ENCODE data around the gene RADIL.
A peak's percentile ranks its signal among the peaks of the same experiment; 100 is the strongest.

RADIL gene

GRCh38 chr7:4849390-4849789 is 34.1 kb downstream of the RADIL start:
- DNase-seq = peak; percentile 58

- peak; percentile 15 for DNase-seq
These were observed 37.8 kb downstream of the RADIL start for GRCh38 chr7:4845740-4846142.

GRCh38 chr7:4842319-4843064 is 41.0 kb downstream of the RADIL start:
- DNase-seq = no peak

- DNase-seq = no peak
These were observed 41.7 kb downstream of the RADIL start for GRCh38 chr7:4841836-4842235.

GRCh38 chr7:4841007-4841784 is 42.3 kb downstream of the RADIL start:
- no peak for DNase-seq

- no peak for DNase-seq
These were observed 43.4 kb downstream of the RADIL start for GRCh38 chr7:4840079-4840501.

GRCh38 chr7:4838626-4839334 is 44.7 kb downstream of the RADIL start:
- DNase-seq = no peak

GRCh38 chr7:4837803-4838625 is 45.5 kb downstream of the RADIL start:
- DNase-seq = no peak

- DNase-seq = no peak
These were observed 46.3 kb downstream of the RADIL start for GRCh38 chr7:4837041-4837802.

- DNase-seq = no peak
These were observed 47.3 kb downstream of the RADIL start for GRCh38 chr7:4836206-4836661.

- no peak for DNase-seq
These were observed 47.9 kb downstream of the RADIL start for GRCh38 chr7:4835398-4836205.

- DNase-seq = no peak
These were observed 48.7 kb downstream of the RADIL start for GRCh38 chr7:4834601-4835397.

GRCh38 chr7:4833691-4834600 is 49.6 kb downstream of the RADIL start:
- DNase-seq = no peak

GRCh38 chr7:4833176-4833575 is 50.3 kb downstream of the RADIL start:
- no peak for DNase-seq

GRCh38 chr7:4832711-4833110 is 50.8 kb downstream of the RADIL start:
- DNase-seq = no peak

GRCh38 chr7:4831723-4832495 is 51.6 kb downstream of the RADIL start:
- DNase-seq = no peak

GRCh38 chr7:4830176-4830575 is 53.3 kb downstream of the RADIL start:
- peak; percentile 92 for DNase-seq

- DNase-seq = no peak
These were observed 54.7 kb downstream of the RADIL start for GRCh38 chr7:4828720-4829383.

Data from hematopoietic multipotent progenitor cell treated with erythropoietin and hydrocortisone succinate and interleukin-3 and kit ligand, for 6 days (in vitro differentiated cells).